Calu3 (cell line): ENCODE data around the gene WASF2. TPM values are rescaled to one million over a fixed set of nuclear protein-coding genes. Genes with fewer than 3 reads are reported as not detected.

Experiments
- BruUV-seq: library from RNA; stranded (reverse); fragments of 400-500 nt; replicated peaks from 2 replicates; lab custom pipeline; 2021; lab: Mats Ljungman, UMichigan
- CTCF ChIA-PET: fragments of 300-600 bp; sonication (Branson Sonifier 250); formaldehyde crosslinking; loops from one replicate; lab custom pipeline; 2022; ENCODE audit warnings: antibody characterized with exemption; lab: Charles Lee
- DNase-seq: peaks from one replicate; pipeline ENCODE4 v3.0.0; 2022
- H3K27ac Mint-ChIP-seq: one replicate; pipeline ENCODE4 v1.8.0; 2022; ENCODE audit warnings: mixed read lengths; ENCODE audit not compliant: unreplicated experiment
- H3K27me3 Mint-ChIP-seq: one replicate; pipeline ENCODE4 v1.8.0; 2022; ENCODE audit warnings: mixed read lengths; ENCODE audit not compliant: unreplicated experiment
- H3K36me3 Mint-ChIP-seq: one replicate; pipeline ENCODE4 v1.8.0; 2022; ENCODE audit warnings: mild to moderate bottlenecking, moderate library complexity, mixed read lengths; ENCODE audit not compliant: insufficient read depth, unreplicated experiment
- H3K4me1 Mint-ChIP-seq: one replicate; pipeline ENCODE4 v1.8.0; 2022; ENCODE audit warnings: mild to moderate bottlenecking, low read depth, mixed read lengths; ENCODE audit not compliant: unreplicated experiment
- H3K4me3 Mint-ChIP-seq: one replicate; pipeline ENCODE4 v1.8.0; 2022; ENCODE audit warnings: mild to moderate bottlenecking, low read depth, moderate library complexity, mixed read lengths; ENCODE audit not compliant: unreplicated experiment
- H3K9me3 Mint-ChIP-seq: one replicate; pipeline ENCODE4 v1.8.0; 2022; ENCODE audit warnings: low read depth, mixed read lengths; ENCODE audit not compliant: unreplicated experiment
- CTCF ChIP-seq: fragments of 200-600 bp; IDR thresholded peaks from one replicate; pipeline ENCODE4 v1.8.0; 2022; ENCODE audit warnings: antibody characterized with exemption; ENCODE audit not compliant: unreplicated experiment
- intact Hi-C: fragments of 100-400 bp; cut with micrococcal nuclease; formaldehyde crosslinking; loops from one replicate; pipeline ENCODE4 v1.10.0; 2022; ENCODE audit not compliant: unreplicated experiment
- total RNA-seq: library from RNA; stranded (reverse); gene quantifications from 2 replicates; pipeline ENCODE4 v1.2.3, GENCODE V29; 2022

WASF2 gene
- total RNA-seq, 1 experiment from 2014 or later: 79.5 TPM

- TF ChIP-seq CTCF: no peak
- intact Hi-C loops: no loop called here
- H3K4me3 Mint-ChIP-seq: no peak overlapping the region
- H3K4me1 Mint-ChIP-seq: no peaks in the 10 kb centered on the region
- no peak for DNase-seq
- H3K9me3 Mint-ChIP-seq: no peaks in the 10 kb centered on the region
- no peak overlapping the region for H3K27ac Mint-ChIP-seq
- H3K36me3 Mint-ChIP-seq: no peaks in the 10 kb centered on the region
- H3K27me3 Mint-ChIP-seq: peaks cover 35% of the 10 kb centered on the region
- CTCF ChIA-PET: no interaction called here
- no TSS peak for BruUV-seq
Observed at GRCh38 chr1:27379564-27380122, 110.3 kb downstream of the WASF2 start.

GRCh38 chr1:27377760-27378495 lies 112.0 kb downstream of the WASF2 start:
- H3K27me3 Mint-ChIP-seq: peaks cover 35% of the 10 kb centered on the region
- no peak overlapping the region for H3K4me3 Mint-ChIP-seq
- intact Hi-C loops: no loop called here
- TF ChIP-seq CTCF: no peak
- no peaks in the 10 kb centered on the region for H3K36me3 Mint-ChIP-seq
- no TSS peak for BruUV-seq
- no peaks in the 10 kb centered on the region for H3K4me1 Mint-ChIP-seq
- no peak for DNase-seq
- H3K27ac Mint-ChIP-seq: no peak overlapping the region
- CTCF ChIA-PET: no interaction called here
- H3K9me3 Mint-ChIP-seq: no peaks in the 10 kb centered on the region

- Mint-ChIP-seq H3K4me3 (no peak within 1 kb of the TSS), H3K9me3 (no peaks in the 10 kb centered on the region), H3K36me3 (no peaks in the 10 kb centered on the region), H3K4me1 (no peaks in the 10 kb centered on the region), H3K27ac (no peak within 1 kb of the TSS), H3K27me3 (peaks cover 12% of the 10 kb centered on the region)
- CTCF ChIA-PET: no interaction called here
- no peak for DNase-seq
- intact Hi-C loops: no loop called here
- no peak for TF ChIP-seq CTCF
- no TSS peak for BruUV-seq
Observed at GRCh38 chr1:27374362-27375086, 115.4 kb downstream of the WASF2 start, which contains the start of gene FCN3. FCN3 (minus strand) TSS chr1:27374824; CDS start chr1:27374818, 6 bp downstream.

GRCh38 chr1:27372808-27373690 lies 116.9 kb downstream of the WASF2 start:
- BruUV-seq: no TSS peak
- H3K4me1 Mint-ChIP-seq: no peaks in the 10 kb centered on the region
- H3K27me3 Mint-ChIP-seq: peaks cover 12% of the 10 kb centered on the region
- no peaks in the 10 kb centered on the region for H3K9me3 Mint-ChIP-seq
- H3K4me3 Mint-ChIP-seq: no peak overlapping the region
- DNase-seq: no peak
- TF ChIP-seq CTCF: no peak
- intact Hi-C loops: no loop called here
- no peaks in the 10 kb centered on the region for H3K36me3 Mint-ChIP-seq
- H3K27ac Mint-ChIP-seq: no peak overlapping the region
- CTCF ChIA-PET: no interaction called here
